Heart left ventricle (tissue), 16 donors: ENCODE results near the gene DNER. TPM values are rescaled to one million over a fixed set of nuclear protein-coding genes. Genes with fewer than 3 reads are reported as not detected.

Experiments
- ATAC-seq, 4 donors: fragments of 200-7000 bp; cut with Tn5 transposase; one replicate each; pipeline ENCODE4 v1.9.1; 2020 to 2022; ENCODE audit warnings: moderate library complexity in 4 of 4, mild to moderate bottlenecking in 3 of 4, moderate number of reproducible peaks in 1 of 4
- DNase-seq, 5 donors: peaks; one replicate each; pipeline ENCODE4 v3.0.0-alpha.2; 2020
- H3K27ac ChIP-seq, 12 donors: fragments of 200-600 bp; sonication (generic) in 4 of 12; one replicate each; pipeline versions ENCODE4 v1.5.0 to v1.8.0; 2016 to 2022; ENCODE audit warnings: mild to moderate bottlenecking in 2 of 12
- H3K27me3 ChIP-seq, 9 donors: fragments of 200-600 bp; sonication (generic) in 2 of 9; one replicate each; pipeline versions ENCODE4 v1.5.1 to v1.8.0; 2016 to 2022; ENCODE audit warnings: mild to moderate bottlenecking in 3 of 9
- H3K36me3 ChIP-seq, 9 donors: fragments of 200-600 bp; sonication (generic) in 2 of 9; one replicate each; pipeline versions ENCODE4 v1.5.0 to v1.8.0; 2018 to 2022; ENCODE audit warnings: mild to moderate bottlenecking in 2 of 9
- H3K4me1 ChIP-seq, 12 donors: fragments of 200-600 bp; sonication (generic) in 4 of 12; one replicate each; pipeline versions ENCODE4 v1.5.0 to v1.8.0; 2016 to 2022; ENCODE audit warnings: mild to moderate bottlenecking in 3 of 12
- H3K4me3 ChIP-seq, 12 donors: fragments of 200-600 bp; sonication (generic) in 4 of 12; one replicate each; pipeline versions ENCODE4 v1.5.0 to v1.8.0; 2017 to 2022; ENCODE audit warnings: mild to moderate bottlenecking in 9 of 12, moderate library complexity in 4 of 12
- H3K9me3 ChIP-seq, 12 donors: fragments of 200-600 bp; sonication (generic) in 4 of 12; one replicate each; pipeline versions ENCODE4 v1.5.0 to v1.8.0; 2016 to 2022; ENCODE audit warnings: mild to moderate bottlenecking in 1 of 12
- POLR2A ChIP-seq, 2 donors: fragments of 450-650 bp; IDR thresholded peaks; one replicate each; pipeline ENCODE4 v1.6.1; 2017; ENCODE audit warnings: antibody characterized with exemption in 2 of 2, mild to moderate bottlenecking in 2 of 2, moderate library complexity in 2 of 2
- WGBS, 4 donors: extraction: QIAGEN DNeasy Blood & Tissue Kit in 2 of 4; methylation state at CpG; one replicate each; pipeline versions ENCODE4 v1.1.5 to v1.1.7; 2013 to 2018; 5-methylcytosine and 5-hydroxymethylcytosine counted together
- intact Hi-C, 10 donors: fragments of 100-400 bp; cut with DNase I; formaldehyde crosslinking; loops; one replicate each; pipeline versions ENCODE4 v1.11.1 to v1.14.2; 2022
- polyA plus RNA-seq, 2 donors: library from polyadenylated mRNA; stranded (reverse); fragments of 200-250 nt; gene quantifications; one replicate each; pipeline ENCODE4 v1.2.3, GENCODE V29; 2013
- total RNA-seq, 9 donors: library from RNA; depleted of rRNA in 2 of 9; stranded (reverse); fragments of >200 nt in 2 of 9; fragmentation: NEBNext Ultra II Directional in 3 of 9; extraction: Animal tissue kit (Norgen Biotek cat#: 25700) in 3 of 9; gene quantifications; one replicate each; pipeline versions ENCODE4 v1.1.0 to v1.2.4, GENCODE V29; 2016 to 2023
- TF ChIP-seq, protein P1 (sequence below), 12 donors: fragments of 200-600 bp; sonication (generic) in 4 of 12; IDR thresholded peaks; one replicate each; pipeline versions ENCODE4 v1.5.0 to v1.8.0; 2018 to 2022; ENCODE audit warnings: antibody characterized with exemption in 12 of 12, mild to moderate bottlenecking in 5 of 12
- donor health status: ischemic (EF 13 %, LVEDD 7.1; RV severe dilation, severe dysfunction).
- donor health status: healthy with polysubstance abuse.
- donor health status: DM: no; HTN: yes; CAD: no.
- donor health status: DM: no; HTN: no; CAD: no.
- donor health status: ischemic (EF 25% LVEDD 6.9; RV normal size, moderate dysfunction).
- donor health status: ischemic (EF 25% LVEDD 5.7; RV mildly dilated, moderate dysfunction).
- donor health status: healthy.
- donor health status: DM: yes; HTN: yes; CAD: no.
- donor health status: ischemic (EF 35%, LVEDD 5.7; RV mildly dilated, moderate dysfunction).
- donor health status: nonischemic (EF 11% LVEDD 7.7; RV severe dilation, severe dysfunction).
- donor health status: DM: yes; HTN: yes; CAD: no.
- donor health status: PGD.
- donor health status: ischemic (EF 29% LVEDD 5.4; RV normal size, mild dysfunction).
- donor health status: nonischemic (EF 23%, LVEDD 6.1; RV moderate dilation, normal function).

The DNER gene
- total and polyA plus RNA-seq, 11 donors, result 0.19 to 3.3 (median 0.82) TPM

DNA sequence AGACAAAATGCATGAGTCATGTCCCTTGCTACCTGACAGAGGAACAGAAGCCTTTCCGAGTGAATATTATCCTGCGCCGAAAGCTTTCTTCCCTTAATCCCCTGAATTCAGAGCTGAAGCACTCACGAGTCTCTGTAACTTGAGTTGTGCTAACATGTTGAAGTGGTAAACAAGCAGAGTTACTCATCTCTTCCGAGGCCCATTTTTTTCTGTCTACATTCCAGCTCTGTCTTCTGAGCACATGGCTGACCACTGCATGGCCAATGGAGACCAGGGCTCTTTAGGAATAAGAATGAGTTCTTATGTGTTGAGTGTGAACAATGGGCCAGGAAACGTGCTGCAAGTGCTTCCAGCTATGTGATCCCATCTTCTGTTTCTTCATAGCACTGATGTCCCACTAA, 370.2 kb downstream of the DNER start:
- intact Hi-C loops, result loop anchor here in 5 of 10 donors (5.0 to 10.0 kb wide), 2 partner anchors 241 to 243 kb away; no protein-coding TSS in a partner anchor
- Histone ChIP-seq H3K4me3 (no peak overlapping the region), H3K36me3 (no peaks in the 10 kb centered on the region), H3K9me3 (peaks cover 0 to 6% (median 0%) of the 10 kb centered on the region in 12 donors), H3K27ac (no peak overlapping the region), H3K4me1 (peaks cover 0 to 5% (median 0%) of the 10 kb centered on the region in 12 donors), H3K27me3 (peaks cover 0 to 5% (median 0%) of the 10 kb centered on the region in 9 donors)
- DNase-seq, result no peak
- TF ChIP-seq, protein P1, sequence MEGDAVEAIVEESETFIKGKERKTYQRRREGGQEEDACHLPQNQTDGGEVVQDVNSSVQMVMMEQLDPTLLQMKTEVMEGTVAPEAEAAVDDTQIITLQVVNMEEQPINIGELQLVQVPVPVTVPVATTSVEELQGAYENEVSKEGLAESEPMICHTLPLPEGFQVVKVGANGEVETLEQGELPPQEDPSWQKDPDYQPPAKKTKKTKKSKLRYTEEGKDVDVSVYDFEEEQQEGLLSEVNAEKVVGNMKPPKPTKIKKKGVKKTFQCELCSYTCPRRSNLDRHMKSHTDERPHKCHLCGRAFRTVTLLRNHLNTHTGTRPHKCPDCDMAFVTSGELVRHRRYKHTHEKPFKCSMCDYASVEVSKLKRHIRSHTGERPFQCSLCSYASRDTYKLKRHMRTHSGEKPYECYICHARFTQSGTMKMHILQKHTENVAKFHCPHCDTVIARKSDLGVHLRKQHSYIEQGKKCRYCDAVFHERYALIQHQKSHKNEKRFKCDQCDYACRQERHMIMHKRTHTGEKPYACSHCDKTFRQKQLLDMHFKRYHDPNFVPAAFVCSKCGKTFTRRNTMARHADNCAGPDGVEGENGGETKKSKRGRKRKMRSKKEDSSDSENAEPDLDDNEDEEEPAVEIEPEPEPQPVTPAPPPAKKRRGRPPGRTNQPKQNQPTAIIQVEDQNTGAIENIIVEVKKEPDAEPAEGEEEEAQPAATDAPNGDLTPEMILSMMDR (IDR thresholded peaks at IDR 0.05), result no peak
- no peak for TF ChIP-seq POLR2A (IDR thresholded peaks at IDR 0.05)
- 74 to 87% (median 82%) methylated on average over 6 of the region's 6 CpGs for whole genome bisulfite sequencing, 4 donors
- peak in 1 of 4 donors; percentile 18 for ATAC-seq

- Histone ChIP-seq H3K27ac (no peak overlapping the region), H3K4me3 (no peak overlapping the region), H3K9me3 (peaks cover 0 to under 1% (median 0%) of the 10 kb centered on the region in 12 donors), H3K4me1 (peaks cover 0 to 5% (median 0%) of the 10 kb centered on the region in 12 donors), H3K36me3 (no peaks in the 10 kb centered on the region), H3K27me3 (peaks cover 0 to 5% (median 0%) of the 10 kb centered on the region in 9 donors)
- WGBS, 4 donors, result 81 to 90% (median 84%) methylated on average over 3 of the region's 3 CpGs
- DNase-seq (no peak), ATAC-seq (no peak)
- intact Hi-C loops, result loop anchor here in 5 of 10 donors (5.0 to 10.0 kb wide), 2 partner anchors 241 to 244 kb away; no protein-coding TSS in a partner anchor
- TF ChIP-seq POLR2A (IDR thresholded peaks at IDR 0.05), result no peak
- TF ChIP-seq, protein P1 (IDR thresholded peaks at IDR 0.05), result no peak
Observed at GRCh38 chr2:229343661-229344060, 370.7 kb downstream of the DNER start.

DNA sequence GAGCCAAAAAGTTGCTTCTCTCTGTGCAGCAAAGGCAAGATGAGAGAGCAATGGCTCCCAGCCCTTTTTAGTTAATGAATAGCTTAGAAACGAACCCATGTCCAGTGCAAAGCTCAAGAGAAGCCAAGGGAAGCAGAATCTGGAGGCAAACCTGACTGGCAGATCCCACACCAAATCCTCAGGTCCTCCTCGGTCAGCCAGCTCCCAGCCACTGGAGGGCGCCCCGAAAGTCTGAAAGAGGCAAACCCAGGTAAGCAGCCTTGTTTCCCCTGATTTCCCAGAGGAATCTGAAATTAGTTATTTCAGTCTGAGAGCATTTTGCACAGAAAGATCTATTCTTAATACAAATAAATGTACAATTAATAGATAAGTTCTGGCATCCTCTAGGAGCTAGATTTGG, 372.0 kb downstream of the DNER start:
- no peak for TF ChIP-seq POLR2A (IDR thresholded peaks at IDR 0.05)
- TF ChIP-seq, protein P1 (IDR thresholded peaks at IDR 0.05), result peak; percentile 7 to 46 (median 32)
- Histone ChIP-seq H3K27ac (no peak overlapping the region), H3K4me1 (peaks cover 0 to 5% (median 0%) of the 10 kb centered on the region in 12 donors), H3K4me3 (no peak overlapping the region), H3K27me3 (peaks cover 0 to 5% (median 0%) of the 10 kb centered on the region in 9 donors), H3K36me3 (no peaks in the 10 kb centered on the region), H3K9me3 (no peaks in the 10 kb centered on the region)
- 28 to 42% (median 32%) methylated on average over 4 of the region's 4 CpGs for WGBS, 4 donors
- ATAC-seq, result no peak
- peak in 3 of 5 donors; percentile 21 to 69 (median 43) for DNase-seq
- intact Hi-C loops, result loop anchor here in 5 of 10 donors (5.0 to 10.0 kb wide), 2 partner anchors 242 to 245 kb away; no protein-coding TSS in a partner anchor

GRCh38 chr2:229340086-229340760, 374.1 kb downstream of the DNER start:
- Histone ChIP-seq H3K9me3 (no peaks in the 10 kb centered on the region), H3K36me3 (no peaks in the 10 kb centered on the region), H3K4me3 (no peak overlapping the region), H3K27ac (no peak overlapping the region), H3K4me1 (peaks cover 0 to 9% (median 0%) of the 10 kb centered on the region in 12 donors), H3K27me3 (peaks cover 0 to 5% (median 0%) of the 10 kb centered on the region in 9 donors)
- ATAC-seq (no peak), DNase-seq (no peak)
- intact Hi-C loops, result loop anchor here in 5 of 10 donors (5.0 to 10.0 kb wide), 2 partner anchors 245 to 247 kb away; no protein-coding TSS in a partner anchor
- TF ChIP-seq, protein P1 (IDR thresholded peaks at IDR 0.05), result no peak
- no peak for TF ChIP-seq POLR2A (IDR thresholded peaks at IDR 0.05)
- 87 to 89% (median 87%) methylated on average over 8 of the region's 8 CpGs for WGBS, 4 donors
